Osteoblast (primary cell): ENCODE results near the gene FAM110C. TPM values are rescaled to one million over a fixed set of nuclear protein-coding genes. Genes with fewer than 3 reads are reported as not detected.

Experiments
- DNase-seq: peaks from one replicate; pipeline ENCODE4 v3.0.0; 2011; ENCODE audit warnings: low spot score, mixed read lengths; ENCODE audit not compliant: insufficient read length; ENCODE audit errors: missing footprints
- H2AFZ ChIP-seq: 2 replicates; pipeline ENCODE4 v1.6.0; 2011; ENCODE audit warnings: mild to moderate bottlenecking, low read length
- H3K27ac ChIP-seq: 2 replicates; pipeline ENCODE4 v1.5.1; 2011; ENCODE audit warnings: mild to moderate bottlenecking, low read depth, low read length, moderate library complexity
- H3K27me3 ChIP-seq: 2 replicates; pipeline ENCODE4 v1.6.0; 2012; ENCODE audit warnings: mild to moderate bottlenecking, control low read depth, inconsistent platforms, low read length, moderate library complexity; ENCODE audit not compliant: insufficient read depth
- H3K36me3 ChIP-seq: 2 replicates; pipeline ENCODE4 v1.5.1; 2011; ENCODE audit warnings: mild to moderate bottlenecking, low read length, control low read depth, moderate library complexity; ENCODE audit not compliant: insufficient read depth
- H3K4me1 ChIP-seq: 2 replicates; pipeline ENCODE4 v1.5.1; 2011; ENCODE audit warnings: mild to moderate bottlenecking, low read length, control low read depth, moderate library complexity; ENCODE audit not compliant: insufficient read depth
- H3K4me2 ChIP-seq: 2 replicates; pipeline ENCODE4 v1.6.0; 2011; ENCODE audit warnings: mild to moderate bottlenecking, low read length; ENCODE audit not compliant: insufficient read depth
- H3K4me3 ChIP-seq: fragments of 200-600 bp; sonication (generic); 3 replicates; pipeline ENCODE4 v1.5.1; 2012; ENCODE audit warnings: mild to moderate bottlenecking, low read length, inconsistent platforms; ENCODE audit not compliant: insufficient read depth
- H3K79me2 ChIP-seq: 2 replicates; pipeline ENCODE4 v1.6.0; 2012; ENCODE audit warnings: mild to moderate bottlenecking, low read length, control low read depth, inconsistent platforms; ENCODE audit not compliant: insufficient read depth
- H3K9me3 ChIP-seq: 2 replicates; pipeline ENCODE4 v1.5.1; 2011; ENCODE audit warnings: low read depth, low read length, control low read depth
- H4K20me1 ChIP-seq: 2 replicates; pipeline ENCODE4 v1.6.0; 2012; ENCODE audit warnings: mild to moderate bottlenecking, low read length, control low read depth; ENCODE audit not compliant: insufficient read depth
- total RNA-seq: library from RNA; depleted of rRNA; stranded (reverse); fragments of >200 nt; gene quantifications from 2 replicates; pipeline ENCODE4 v1.2.3, GENCODE V29; 2012
- TF ChIP-seq, protein P1 (sequence below): IDR thresholded peaks from 2 replicates; pipeline ENCODE4 v1.5.1; 2011; ENCODE audit warnings: mild to moderate bottlenecking, low read depth, low read length, moderate library complexity; ENCODE audit errors: extremely low read depth

The FAM110C gene
- total RNA-seq, 1 donor = not detected

DNA sequence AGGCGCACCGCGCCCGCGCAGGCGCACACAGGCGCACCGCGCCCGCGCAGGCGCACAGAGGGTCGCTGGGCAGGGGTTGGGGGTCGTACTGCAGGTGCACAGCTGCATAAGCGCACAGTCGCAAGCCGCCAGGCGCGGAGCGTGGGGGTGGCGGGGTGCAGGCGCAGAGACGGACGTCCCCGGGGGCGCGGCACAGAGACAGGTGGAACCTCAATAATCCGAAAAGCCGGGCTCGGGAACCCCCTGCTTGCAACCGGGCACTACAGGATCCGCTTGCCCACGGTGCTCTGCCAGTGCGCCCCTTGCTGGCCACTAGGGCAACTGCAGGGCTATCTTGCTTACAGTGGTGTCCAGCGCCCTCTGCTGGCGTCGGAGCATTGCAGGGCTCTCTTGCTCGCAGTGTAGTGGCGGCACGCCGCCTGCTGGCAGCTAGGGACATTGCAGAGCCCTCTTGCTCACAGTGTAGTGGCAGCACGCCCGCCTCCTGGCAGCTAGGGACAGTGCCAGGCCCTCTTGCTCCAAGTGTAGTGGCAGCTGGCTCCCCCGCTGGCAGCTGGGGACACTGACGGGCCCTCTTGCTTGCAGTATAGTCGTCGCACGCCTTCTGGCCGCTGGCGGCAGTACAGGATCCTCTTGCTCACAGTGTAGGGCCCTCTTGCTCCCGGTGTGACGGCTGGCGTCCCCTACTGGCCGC, 34.9 kb downstream of the FAM110C start:
- Histone ChIP-seq H3K36me3 (no peaks in the 10 kb centered on the region), H3K4me2 (no peak overlapping the region)

DNA sequence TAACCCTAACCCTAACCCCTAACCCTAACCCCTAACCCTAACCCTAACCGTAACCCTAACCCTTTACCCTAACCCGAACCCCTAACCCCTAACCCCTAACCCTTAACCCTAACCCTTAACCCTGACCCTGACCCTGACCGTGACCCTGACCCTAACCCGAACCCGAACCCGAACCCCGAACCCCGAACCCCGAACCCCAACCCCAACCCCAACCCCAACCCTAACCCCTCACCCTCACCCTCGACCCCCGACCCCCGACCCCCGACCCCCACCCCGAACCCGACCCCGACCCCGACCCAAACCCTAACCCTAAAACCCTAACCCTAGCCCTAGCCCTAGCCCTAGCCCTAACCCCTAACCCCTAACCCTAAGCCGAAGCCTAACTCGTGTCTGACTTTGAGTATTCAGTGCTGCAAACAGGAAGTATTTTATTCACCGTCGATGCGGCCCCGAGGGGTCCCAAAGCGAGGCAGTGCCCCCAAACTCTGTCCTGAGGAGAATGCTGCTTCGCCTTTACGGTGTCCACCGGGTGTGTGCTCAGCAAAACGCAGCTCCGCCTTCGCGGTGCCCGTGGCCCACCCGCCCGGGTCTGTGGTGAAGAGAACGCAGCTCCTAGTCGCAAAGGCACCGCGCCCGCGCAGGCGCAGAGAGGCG, 36.0 kb downstream of the FAM110C start:
- H3K27me3 ChIP-seq = no peaks in the 10 kb centered on the region
- peak; percentile 50 for DNase-seq
- H4K20me1 ChIP-seq = no peaks in the 10 kb centered on the region
- no peaks in the 10 kb centered on the region for H3K79me2 ChIP-seq
- no peaks in the 10 kb centered on the region for H3K36me3 ChIP-seq
- H3K4me2 ChIP-seq = no peak overlapping the region
- no peaks in the 10 kb centered on the region for H3K9me3 ChIP-seq
- H2AFZ ChIP-seq = no peak overlapping the region
- no peak overlapping the region for H3K4me3 ChIP-seq
- no peak overlapping the region for H3K27ac ChIP-seq
- H3K4me1 ChIP-seq = no peaks in the 10 kb centered on the region
- TF ChIP-seq, protein P1, sequence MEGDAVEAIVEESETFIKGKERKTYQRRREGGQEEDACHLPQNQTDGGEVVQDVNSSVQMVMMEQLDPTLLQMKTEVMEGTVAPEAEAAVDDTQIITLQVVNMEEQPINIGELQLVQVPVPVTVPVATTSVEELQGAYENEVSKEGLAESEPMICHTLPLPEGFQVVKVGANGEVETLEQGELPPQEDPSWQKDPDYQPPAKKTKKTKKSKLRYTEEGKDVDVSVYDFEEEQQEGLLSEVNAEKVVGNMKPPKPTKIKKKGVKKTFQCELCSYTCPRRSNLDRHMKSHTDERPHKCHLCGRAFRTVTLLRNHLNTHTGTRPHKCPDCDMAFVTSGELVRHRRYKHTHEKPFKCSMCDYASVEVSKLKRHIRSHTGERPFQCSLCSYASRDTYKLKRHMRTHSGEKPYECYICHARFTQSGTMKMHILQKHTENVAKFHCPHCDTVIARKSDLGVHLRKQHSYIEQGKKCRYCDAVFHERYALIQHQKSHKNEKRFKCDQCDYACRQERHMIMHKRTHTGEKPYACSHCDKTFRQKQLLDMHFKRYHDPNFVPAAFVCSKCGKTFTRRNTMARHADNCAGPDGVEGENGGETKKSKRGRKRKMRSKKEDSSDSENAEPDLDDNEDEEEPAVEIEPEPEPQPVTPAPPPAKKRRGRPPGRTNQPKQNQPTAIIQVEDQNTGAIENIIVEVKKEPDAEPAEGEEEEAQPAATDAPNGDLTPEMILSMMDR = no peak

More for the DNA sequence above, 34.9 kb downstream of the FAM110C start:
- H3K27ac ChIP-seq = no peak overlapping the region
- no peaks in the 10 kb centered on the region for H3K9me3 ChIP-seq
- no peaks in the 10 kb centered on the region for H3K79me2 ChIP-seq
- peak; percentile 65 for DNase-seq
- H4K20me1 ChIP-seq = no peaks in the 10 kb centered on the region
- no peaks in the 10 kb centered on the region for H3K4me1 ChIP-seq
- H3K4me3 ChIP-seq = no peak overlapping the region
- H2AFZ ChIP-seq = no peak overlapping the region
- TF ChIP-seq, protein P1 = peak; percentile 45
- H3K27me3 ChIP-seq = no peaks in the 10 kb centered on the region

Other genes starting within 250 kb of the FAM110C start
- gene SH3YL1, start 217.5 kb upstream of the FAM110C start, total RNA-seq = 52.1 and 56.0 TPM in 2 replicates
- 80.0 and 85.7 TPM in 2 replicates for gene ACP1, start 218.4 kb upstream of the FAM110C start, total RNA-seq
- not detected in 2 replicates for gene ALKAL2, start 241.6 kb upstream of the FAM110C start, total RNA-seq